MCF 10A (cell line): ENCODE measurements around the gene AHSP. TPM values are rescaled to one million over a fixed set of nuclear protein-coding genes. Genes with fewer than 3 reads are reported as not detected.

Source experiments
- BruUV-seq: library from RNA; stranded (reverse); fragments of 400-500 nt; replicated peaks from 2 replicates; lab custom pipeline; 2021; lab: Mats Ljungman, UMichigan
- CTCF ChIA-PET: fragments of 300-600 bp; sonication (Branson Sonifier 250); formaldehyde crosslinking; extraction: SDS; loops from one replicate; lab custom pipeline; 2021; ENCODE audit warnings: antibody characterized with exemption, inconsistent platforms; lab: Yijun Ruan, JAX
- POLR2A ChIA-PET: fragments of 300-600, 350-650 bp; sonication (Branson Sonifier 250); formaldehyde crosslinking; extraction: SDS; loops from one replicate; lab custom pipeline; 2020; ENCODE audit warnings: antibody characterized with exemption, inconsistent platforms; lab: Yijun Ruan, JAX
- DNase-seq: peaks from one replicate; pipeline ENCODE4 v3.0.0-alpha.2; 2018; ENCODE audit not compliant: unreplicated experiment
- H3K27ac Mint-ChIP-seq: one replicate; pipeline ENCODE4 v1.8.0; 2022; ENCODE audit warnings: mild to moderate bottlenecking, low read depth, mixed read lengths; ENCODE audit not compliant: unreplicated experiment
- H3K27me3 Mint-ChIP-seq: one replicate; pipeline ENCODE4 v1.8.0; 2022; ENCODE audit warnings: mixed read lengths; ENCODE audit not compliant: insufficient read depth, unreplicated experiment
- H3K36me3 Mint-ChIP-seq: one replicate; pipeline ENCODE4 v1.8.0; 2022; ENCODE audit warnings: mild to moderate bottlenecking, moderate library complexity, mixed read lengths; ENCODE audit not compliant: insufficient read depth, unreplicated experiment
- H3K4me1 Mint-ChIP-seq: one replicate; pipeline ENCODE4 v1.8.0; 2022; ENCODE audit warnings: mixed read lengths; ENCODE audit not compliant: insufficient read depth, unreplicated experiment
- H3K4me3 Mint-ChIP-seq: one replicate; pipeline ENCODE4 v1.8.0; 2022; ENCODE audit warnings: mild to moderate bottlenecking, moderate library complexity, mixed read lengths; ENCODE audit not compliant: unreplicated experiment
- H3K9me3 Mint-ChIP-seq: one replicate; pipeline ENCODE4 v1.8.0; 2022; ENCODE audit warnings: mixed read lengths; ENCODE audit not compliant: unreplicated experiment
- CTCF ChIP-seq: fragments of 200-600 bp; IDR thresholded peaks from one replicate; pipeline ENCODE4 v1.8.0; 2022; ENCODE audit warnings: antibody characterized with exemption, mild to moderate bottlenecking; ENCODE audit not compliant: unreplicated experiment
- intact Hi-C: fragments of 100-400 bp; cut with micrococcal nuclease; formaldehyde crosslinking; loops from 2 replicates; pipeline ENCODE4 v1.14.1; 2022
- total RNA-seq: library from RNA; stranded (reverse); gene quantifications from 2 replicates; pipeline ENCODE4 v1.2.3, GENCODE V29; 2022

The AHSP gene
- total RNA-seq, 1 experiment from 2014 or later = not detected

- H3K4me1 Mint-ChIP-seq = no peaks in the 10 kb centered on the region
- TF ChIP-seq CTCF = no peak
Observed at GRCh38 chr16:31530405-31530804, 2.7 kb downstream of the AHSP start.

GRCh38 chr16:31531096-31531495, 3.4 kb downstream of the AHSP start:
- no peaks in the 10 kb centered on the region for H3K9me3 Mint-ChIP-seq
- H3K27ac Mint-ChIP-seq = no peak overlapping the region
- DNase-seq = no peak
- intact Hi-C loops = no loop called here
- ChIA-PET CTCF (no interaction called here), POLR2A (no interaction called here)
- H3K4me1 Mint-ChIP-seq = no peaks in the 10 kb centered on the region
- peaks cover 18% of the 10 kb centered on the region for H3K27me3 Mint-ChIP-seq
- no peak for TF ChIP-seq CTCF
- H3K4me3 Mint-ChIP-seq = no peak overlapping the region
- no TSS peak for BruUV-seq
- H3K36me3 Mint-ChIP-seq = no peaks in the 10 kb centered on the region

More at GRCh38 chr16:31530405-31530804, 2.7 kb downstream of the AHSP start:
- H3K36me3 Mint-ChIP-seq = no peaks in the 10 kb centered on the region
- H3K27me3 Mint-ChIP-seq = peaks cover 18% of the 10 kb centered on the region
- H3K4me3 Mint-ChIP-seq = no peak overlapping the region
- BruUV-seq = no TSS peak
- CTCF ChIA-PET = interaction anchor here (0.7 kb wide), 1 partner anchor 10 kb away, joined by 3 read pairs; no protein-coding TSS in a partner anchor
- H3K9me3 Mint-ChIP-seq = no peaks in the 10 kb centered on the region
- intact Hi-C loops = no loop called here
- POLR2A ChIA-PET = interaction anchor here (0.6 to 0.8 kb wide), 2 partner anchors 88 to 683 kb away, joined by 4 read pairs; no protein-coding TSS in a partner anchor
- no peak for DNase-seq
- H3K27ac Mint-ChIP-seq = no peak overlapping the region

DNA sequence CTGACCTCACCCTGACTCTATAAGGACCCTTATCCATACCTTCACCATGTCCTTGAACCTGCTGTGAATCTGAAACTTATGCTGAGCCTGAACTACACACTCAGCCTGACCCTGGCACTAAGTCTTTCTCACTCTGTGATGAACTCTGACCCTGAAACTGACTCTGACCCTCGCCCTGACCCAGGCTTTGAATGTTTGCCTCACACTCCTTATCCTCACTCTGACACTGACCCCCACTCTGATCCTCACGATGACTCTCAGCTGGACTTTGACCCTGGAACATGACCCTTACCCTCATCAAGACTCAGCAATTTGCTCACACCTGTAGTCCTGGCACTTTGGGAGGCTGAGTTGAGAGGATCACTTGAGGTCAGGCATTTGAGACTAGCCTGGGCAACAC, 4.4 kb downstream of the AHSP start:
- DNase-seq = no peak
- ChIA-PET CTCF (no interaction called here), POLR2A (no interaction called here)
- H3K9me3 Mint-ChIP-seq = no peaks in the 10 kb centered on the region
- H3K36me3 Mint-ChIP-seq = no peaks in the 10 kb centered on the region
- no peak overlapping the region for H3K4me3 Mint-ChIP-seq
- intact Hi-C loops = no loop called here
- no peak for TF ChIP-seq CTCF
- H3K4me1 Mint-ChIP-seq = no peaks in the 10 kb centered on the region
- H3K27me3 Mint-ChIP-seq = peaks cover 18% of the 10 kb centered on the region
- no peak overlapping the region for H3K27ac Mint-ChIP-seq
- BruUV-seq = no TSS peak

DNA sequence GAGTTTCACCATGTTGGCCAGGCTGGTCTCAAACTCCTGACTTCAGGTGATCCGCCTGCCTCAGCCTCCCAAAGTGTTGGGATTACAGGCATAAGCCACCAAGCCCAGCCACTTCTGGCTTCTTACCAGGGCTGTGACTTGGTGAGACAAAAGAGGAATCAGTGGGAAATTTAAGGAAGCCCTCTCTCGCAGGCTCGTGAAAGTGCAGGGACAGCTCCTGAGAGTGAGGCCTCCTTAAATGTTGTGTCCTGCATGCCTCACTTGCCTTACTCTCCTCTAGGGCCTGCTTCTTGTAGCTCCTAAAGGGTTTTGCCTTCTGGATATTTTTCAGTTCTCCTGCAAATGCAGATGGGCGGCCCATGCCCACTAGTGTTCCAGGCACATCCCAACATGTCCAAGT, 5.2 kb downstream of the AHSP start:
- DNase-seq = no peak
- no peaks in the 10 kb centered on the region for H3K9me3 Mint-ChIP-seq
- ChIA-PET POLR2A (no interaction called here), CTCF (interaction anchor here (0.6 kb wide), 1 partner anchor 11 kb away, joined by 3 read pairs; no protein-coding TSS in a partner anchor)
- H3K27me3 Mint-ChIP-seq = peaks cover 14% of the 10 kb centered on the region
- no peak overlapping the region for H3K27ac Mint-ChIP-seq
- TF ChIP-seq CTCF = no peak
- no peaks in the 10 kb centered on the region for H3K4me1 Mint-ChIP-seq
- H3K4me3 Mint-ChIP-seq = no peak overlapping the region
- intact Hi-C loops = no loop called here
- H3K36me3 Mint-ChIP-seq = no peaks in the 10 kb centered on the region
- BruUV-seq = no TSS peak
